Measurements from ENCODE around the gene AFAP1L1.

AFAP1L1 gene

GRCh38 chr5:149364719-149365118, 93.1 kb downstream of the AFAP1L1 start:
- no peaks in the 10 kb centered on the region for H3K27me3 ChIP-seq
- no peaks in the 10 kb centered on the region; the same call in 1 of the 2 replicates for H3K4me1 ChIP-seq
- no peak overlapping the region for H3K4me3 ChIP-seq (ENCODE audit: low read depth, low read length)
- no peaks in the 10 kb centered on the region for H3K9me3 ChIP-seq
- no peaks in the 10 kb centered on the region for H3K36me3 ChIP-seq
- no peak for TF ChIP-seq CTCF (IDR thresholded peaks at IDR 0.05; ENCODE audit: low read depth, low read length)
- no peak for DNase-seq

- Histone ChIP-seq H3K4me1 (no peaks in the 10 kb centered on the region; the same call in 1 of the 2 replicates), H3K36me3 (no peaks in the 10 kb centered on the region), H3K27me3 (no peaks in the 10 kb centered on the region), H3K9me3 (no peaks in the 10 kb centered on the region), H3K4me3 (ENCODE audit: low read depth, low read length) (no peak overlapping the region)
- TF ChIP-seq CTCF (IDR thresholded peaks at IDR 0.05; ENCODE audit: low read depth, low read length), result no peak
- no peak for DNase-seq
These were observed 93.8 kb downstream of the AFAP1L1 start for GRCh38 chr5:149365418-149365817.

GRCh38 chr5:149366169-149366729, 94.6 kb downstream of the AFAP1L1 start:
- no peaks in the 10 kb centered on the region for H3K27me3 ChIP-seq
- no peak for DNase-seq
- no peak for TF ChIP-seq CTCF (IDR thresholded peaks at IDR 0.05; ENCODE audit: low read depth, low read length)
- H3K4me1 ChIP-seq, result no peaks in the 10 kb centered on the region; the same call in 1 of the 2 replicates
- no peak overlapping the region for H3K4me3 ChIP-seq (ENCODE audit: low read depth, low read length)
- H3K36me3 ChIP-seq, result no peaks in the 10 kb centered on the region
- no peaks in the 10 kb centered on the region for H3K9me3 ChIP-seq

GRCh38 chr5:149367249-149367971, 95.8 kb downstream of the AFAP1L1 start:
- no peak overlapping the region for H3K4me3 ChIP-seq (ENCODE audit: low read depth, low read length)
- peak; percentile 97 for TF ChIP-seq CTCF (IDR thresholded peaks at IDR 0.05; ENCODE audit: low read depth, low read length)
- no peaks in the 10 kb centered on the region; the same call in 1 of the 2 replicates for H3K4me1 ChIP-seq
- DNase-seq, result peak; percentile 86
- no peaks in the 10 kb centered on the region for H3K9me3 ChIP-seq
- H3K36me3 ChIP-seq, result no peaks in the 10 kb centered on the region
- H3K27me3 ChIP-seq, result no peaks in the 10 kb centered on the region

- Histone ChIP-seq H3K9me3 (no peaks in the 10 kb centered on the region), H3K36me3 (no peaks in the 10 kb centered on the region), H3K27me3 (no peaks in the 10 kb centered on the region), H3K4me1 (no peaks in the 10 kb centered on the region; the same call in 1 of the 2 replicates), H3K4me3 (ENCODE audit: low read depth, low read length) (no peak overlapping the region)
- no peak for TF ChIP-seq CTCF (IDR thresholded peaks at IDR 0.05; ENCODE audit: low read depth, low read length)
- no peak for DNase-seq
These were observed 96.5 kb downstream of the AFAP1L1 start for GRCh38 chr5:149367972-149368645.

- no peaks in the 10 kb centered on the region for H3K36me3 ChIP-seq
- no peak for DNase-seq
- H3K4me3 ChIP-seq (ENCODE audit: low read depth, low read length), result no peak overlapping the region
- H3K9me3 ChIP-seq, result no peaks in the 10 kb centered on the region
- no peak for TF ChIP-seq CTCF (IDR thresholded peaks at IDR 0.05; ENCODE audit: low read depth, low read length)
- H3K27me3 ChIP-seq, result no peaks in the 10 kb centered on the region
- no peaks in the 10 kb centered on the region; the same call in 1 of the 2 replicates for H3K4me1 ChIP-seq
These were observed 99.2 kb downstream of the AFAP1L1 start for GRCh38 chr5:149370878-149371277.
